Heart left ventricle (tissue), 16 donors: Measurements from ENCODE around the gene SLC37A1. TPM values are rescaled to one million over a fixed set of nuclear protein-coding genes. Genes with fewer than 3 reads are reported as not detected.
A peak's percentile ranks its signal among the peaks of the same experiment; 100 is the strongest.

Experiments used
- ATAC-seq, 4 donors: fragments of 200-7000 bp; cut with Tn5 transposase; one replicate each; pipeline ENCODE4 v1.9.1; 2020 to 2022; ENCODE audit warnings: moderate library complexity in 4 of 4, mild to moderate bottlenecking in 3 of 4, moderate number of reproducible peaks in 1 of 4
- DNase-seq, 5 donors: peaks; one replicate each; pipeline ENCODE4 v3.0.0-alpha.2; 2020
- H3K27ac ChIP-seq, 12 donors: fragments of 200-600 bp; sonication (generic) in 4 of 12; one replicate each; pipeline versions ENCODE4 v1.5.0 to v1.8.0; 2016 to 2022; ENCODE audit warnings: mild to moderate bottlenecking in 2 of 12
- H3K27me3 ChIP-seq, 9 donors: fragments of 200-600 bp; sonication (generic) in 2 of 9; one replicate each; pipeline versions ENCODE4 v1.5.1 to v1.8.0; 2016 to 2022; ENCODE audit warnings: mild to moderate bottlenecking in 3 of 9
- H3K36me3 ChIP-seq, 9 donors: fragments of 200-600 bp; sonication (generic) in 2 of 9; one replicate each; pipeline versions ENCODE4 v1.5.0 to v1.8.0; 2018 to 2022; ENCODE audit warnings: mild to moderate bottlenecking in 2 of 9
- H3K4me1 ChIP-seq, 12 donors: fragments of 200-600 bp; sonication (generic) in 4 of 12; one replicate each; pipeline versions ENCODE4 v1.5.0 to v1.8.0; 2016 to 2022; ENCODE audit warnings: mild to moderate bottlenecking in 3 of 12
- H3K4me3 ChIP-seq, 12 donors: fragments of 200-600 bp; sonication (generic) in 4 of 12; one replicate each; pipeline versions ENCODE4 v1.5.0 to v1.8.0; 2017 to 2022; ENCODE audit warnings: mild to moderate bottlenecking in 9 of 12, moderate library complexity in 4 of 12
- H3K9me3 ChIP-seq, 12 donors: fragments of 200-600 bp; sonication (generic) in 4 of 12; one replicate each; pipeline versions ENCODE4 v1.5.0 to v1.8.0; 2016 to 2022; ENCODE audit warnings: mild to moderate bottlenecking in 1 of 12
- CTCF ChIP-seq, 12 donors: fragments of 200-600 bp; sonication (generic) in 4 of 12; IDR thresholded peaks; one replicate each; pipeline versions ENCODE4 v1.5.0 to v1.8.0; 2018 to 2022; ENCODE audit warnings: antibody characterized with exemption in 12 of 12, mild to moderate bottlenecking in 5 of 12
- POLR2A ChIP-seq, 2 donors: fragments of 450-650 bp; IDR thresholded peaks; one replicate each; pipeline ENCODE4 v1.6.1; 2017; ENCODE audit warnings: antibody characterized with exemption in 2 of 2, mild to moderate bottlenecking in 2 of 2, moderate library complexity in 2 of 2
- WGBS, 4 donors: extraction: QIAGEN DNeasy Blood & Tissue Kit in 2 of 4; methylation state at CpG; one replicate each; pipeline versions ENCODE4 v1.1.5 to v1.1.7; 2013 to 2018; 5-methylcytosine and 5-hydroxymethylcytosine counted together
- intact Hi-C, 10 donors: fragments of 100-400 bp; cut with DNase I; formaldehyde crosslinking; loops; one replicate each; pipeline versions ENCODE4 v1.11.1 to v1.14.2; 2022
- polyA plus RNA-seq, 2 donors: library from polyadenylated mRNA; stranded (reverse); fragments of 200-250 nt; gene quantifications; one replicate each; pipeline ENCODE4 v1.2.3, GENCODE V29; 2013
- total RNA-seq, 9 donors: library from RNA; depleted of rRNA in 2 of 9; stranded (reverse); fragments of >200 nt in 2 of 9; fragmentation: NEBNext Ultra II Directional in 3 of 9; extraction: Animal tissue kit (Norgen Biotek cat#: 25700) in 3 of 9; gene quantifications; one replicate each; pipeline versions ENCODE4 v1.1.0 to v1.2.4, GENCODE V29; 2016 to 2023
- donor health status: ischemic (EF 13 %, LVEDD 7.1; RV severe dilation, severe dysfunction).
- donor health status: healthy with polysubstance abuse.
- donor health status: DM: no; HTN: yes; CAD: no.
- donor health status: DM: no; HTN: no; CAD: no.
- donor health status: ischemic (EF 25% LVEDD 6.9; RV normal size, moderate dysfunction).
- donor health status: ischemic (EF 25% LVEDD 5.7; RV mildly dilated, moderate dysfunction).
- donor health status: healthy.
- donor health status: DM: yes; HTN: yes; CAD: no.
- donor health status: ischemic (EF 35%, LVEDD 5.7; RV mildly dilated, moderate dysfunction).
- donor health status: nonischemic (EF 11% LVEDD 7.7; RV severe dilation, severe dysfunction).
- donor health status: DM: yes; HTN: yes; CAD: no.
- donor health status: PGD.
- donor health status: ischemic (EF 29% LVEDD 5.4; RV normal size, mild dysfunction).
- donor health status: nonischemic (EF 23%, LVEDD 6.1; RV moderate dilation, normal function).

The SLC37A1 gene
- total and polyA plus RNA-seq, 11 donors, result 2.2 to 13.0 (median 3.8) TPM

DNA sequence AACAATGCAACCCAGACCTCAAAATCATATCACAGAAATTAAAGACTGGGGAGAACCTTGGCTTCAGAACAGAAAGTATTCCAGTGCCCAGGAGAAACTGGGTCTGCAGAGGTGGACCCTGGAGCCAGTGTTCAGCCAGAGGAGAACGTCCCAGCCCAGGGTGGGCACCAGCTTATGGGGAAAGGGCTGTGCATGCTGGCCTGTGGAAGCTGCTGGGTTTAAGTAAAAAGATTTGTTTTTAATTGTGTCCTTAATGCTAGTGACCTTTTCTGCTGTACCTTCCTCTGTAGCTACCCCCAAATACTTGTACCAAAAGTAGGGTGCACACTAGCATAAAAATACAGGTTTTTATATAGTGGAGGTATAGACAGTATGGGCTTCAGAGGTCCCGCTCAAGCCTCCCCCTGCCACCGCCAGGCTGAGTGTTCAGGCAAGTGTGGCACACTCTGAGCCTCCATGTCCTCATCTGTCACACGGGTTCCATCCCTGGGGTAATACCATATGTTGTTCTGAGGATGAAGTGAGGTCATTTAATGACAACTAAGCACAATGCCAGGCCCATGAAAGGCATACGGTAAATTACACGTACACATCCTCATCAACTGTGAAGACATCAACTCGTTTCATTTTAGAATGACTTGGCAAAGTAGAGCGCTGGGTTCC, 47.0 kb downstream of the SLC37A1 start:
- H3K36me3 ChIP-seq, result peaks cover 0 to 91% (median 50%) of the 10 kb centered on the region in 9 donors
- DNase-seq, result peak in 1 of 5 donors; percentile 12
- intact Hi-C loops, result loop anchor here in 1 of 10 donors (10.0 kb wide), 1 partner anchor 56 kb away; no protein-coding TSS in a partner anchor

GRCh38 chr21:42561762-42562650, 48.4 kb downstream of the SLC37A1 start:
- Histone ChIP-seq H3K27ac (no peak overlapping the region), H3K27me3 (no peaks in the 10 kb centered on the region), H3K4me1 (no peaks in the 10 kb centered on the region), H3K4me3 (no peak overlapping the region), H3K9me3 (no peaks in the 10 kb centered on the region), H3K36me3 (peaks cover 0 to 90% (median 50%) of the 10 kb centered on the region in 9 donors)
- peak in 1 of 5 donors; percentile 33 for DNase-seq
- 78 to 84% (median 80%) methylated on average over 23 of the region's 23 CpGs for WGBS, 4 donors
- ATAC-seq, result no peak
- TF ChIP-seq POLR2A (IDR thresholded peaks at IDR 0.05), result no peak
- no peak for TF ChIP-seq CTCF (IDR thresholded peaks at IDR 0.05)
- intact Hi-C loops, result loop anchor here in 1 of 10 donors (10.0 kb wide), 1 partner anchor 57 kb away; no protein-coding TSS in a partner anchor

More for the DNA sequence above, 47.0 kb downstream of the SLC37A1 start:
- ATAC-seq, result no peak
- 93 to 95% (median 94%) methylated on average over 8 of the region's 8 CpGs for WGBS, 4 donors
- H3K9me3 ChIP-seq, result no peaks in the 10 kb centered on the region
- no peak for TF ChIP-seq POLR2A (IDR thresholded peaks at IDR 0.05)
- no peak for TF ChIP-seq CTCF (IDR thresholded peaks at IDR 0.05)
- no peaks in the 10 kb centered on the region for H3K27me3 ChIP-seq
- H3K4me3 ChIP-seq, result no peak overlapping the region
- no peak overlapping the region for H3K27ac ChIP-seq
- no peaks in the 10 kb centered on the region for H3K4me1 ChIP-seq

DNA sequence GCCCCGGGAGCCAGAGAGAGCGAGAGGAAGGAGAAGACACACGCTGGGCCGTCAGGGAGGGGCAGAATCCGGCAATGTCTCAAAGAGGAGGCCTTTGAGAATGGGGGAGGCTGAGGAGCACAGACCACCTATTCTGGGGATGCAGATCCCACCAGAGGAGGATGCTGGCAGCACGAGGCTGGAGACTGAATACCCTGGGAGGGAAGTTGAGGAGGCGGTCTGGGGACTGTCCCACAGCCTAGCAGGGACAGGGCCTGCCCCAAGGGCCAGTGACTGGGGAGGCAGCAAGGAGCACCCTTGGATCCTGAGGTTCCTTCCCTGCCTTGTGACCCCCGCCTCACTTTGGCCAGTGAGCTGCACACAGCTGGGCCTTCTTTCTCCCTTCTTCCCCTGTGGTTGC, 49.2 kb downstream of the SLC37A1 start:
- no peaks in the 10 kb centered on the region for H3K27me3 ChIP-seq
- ATAC-seq, result no peak
- intact Hi-C loops, result loop anchor here in 1 of 10 donors (10.0 kb wide), 1 partner anchor 58 kb away; no protein-coding TSS in a partner anchor
- no peaks in the 10 kb centered on the region for H3K4me1 ChIP-seq
- no peak overlapping the region for H3K27ac ChIP-seq
- 82 to 88% (median 87%) methylated on average over 7 to 8 of the region's 8 CpGs for WGBS, 4 donors
- peaks cover 0 to 90% (median 50%) of the 10 kb centered on the region in 9 donors for H3K36me3 ChIP-seq
- H3K9me3 ChIP-seq, result no peaks in the 10 kb centered on the region
- H3K4me3 ChIP-seq, result no peak overlapping the region
- no peak for TF ChIP-seq CTCF (IDR thresholded peaks at IDR 0.05)
- no peak for TF ChIP-seq POLR2A (IDR thresholded peaks at IDR 0.05)
- peak in 1 of 5 donors; percentile 11 for DNase-seq

- intact Hi-C loops, result loop anchor here in 1 of 10 donors (10.0 kb wide), 1 partner anchor 58 kb away; no protein-coding TSS in a partner anchor
- no peak overlapping the region for H3K27ac ChIP-seq
- no peaks in the 10 kb centered on the region for H3K9me3 ChIP-seq
- DNase-seq (peak in 1 of 5 donors; percentile 31), ATAC-seq (no peak)
- WGBS, 4 donors, result 89 to 93% (median 91%) methylated on average over 9 to 10 of the region's 10 CpGs
- H3K36me3 ChIP-seq, result peaks cover 0 to 90% (median 49%) of the 10 kb centered on the region in 9 donors
- TF ChIP-seq POLR2A (IDR thresholded peaks at IDR 0.05), result no peak
- TF ChIP-seq CTCF (IDR thresholded peaks at IDR 0.05), result no peak
- no peaks in the 10 kb centered on the region for H3K27me3 ChIP-seq
- no peak overlapping the region for H3K4me3 ChIP-seq
- no peaks in the 10 kb centered on the region for H3K4me1 ChIP-seq
Observed at GRCh38 chr21:42563261-42563660, 49.6 kb downstream of the SLC37A1 start.
